HG03342 (cell line): Measurements from ENCODE around the gene ADPGK.
"Not testable (repeated sequence)": the region's sequence is repeated elsewhere in the genome, so short reads cannot be mapped to it uniquely, and the experiment has no call there.

Source experiments
- ATAC-seq: cut with Tn5 transposase; IDR thresholded peaks from one replicate; pipeline ENCODE4 v1.9.1; 2021; ENCODE audit warnings: mild to moderate bottlenecking, moderate library complexity; ENCODE audit not compliant: unreplicated experiment

Gene ADPGK

GRCh38 chr15:72783640-72784455 is at the start of gene ADPGK:
ADPGK (minus strand) TSS chr15:72783758; CDS start chr15:72783691, 67 bp downstream.
- ATAC-seq: peak; percentile 62

DNA sequence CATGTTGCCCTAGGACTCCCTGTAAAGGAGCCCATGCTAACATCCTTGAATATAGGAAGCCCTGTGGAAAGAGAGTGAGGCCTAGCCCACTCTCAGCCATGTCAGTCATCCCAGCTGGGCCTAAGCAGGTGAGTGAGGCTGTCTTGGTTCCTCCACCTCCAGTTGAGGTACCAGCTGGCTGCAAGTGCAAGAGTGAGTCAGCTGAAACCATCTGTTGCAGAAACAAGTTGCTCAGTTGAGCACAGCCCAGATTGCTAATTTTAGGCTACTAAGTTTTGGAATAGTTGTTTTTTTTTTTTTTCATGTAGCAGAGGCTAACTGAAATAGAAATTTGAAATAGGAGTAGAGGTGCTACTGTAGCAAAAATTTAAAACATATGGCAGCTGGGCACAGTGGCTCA is 43.7 kb upstream of the ADPGK start:
- ATAC-seq: no peak

DNA sequence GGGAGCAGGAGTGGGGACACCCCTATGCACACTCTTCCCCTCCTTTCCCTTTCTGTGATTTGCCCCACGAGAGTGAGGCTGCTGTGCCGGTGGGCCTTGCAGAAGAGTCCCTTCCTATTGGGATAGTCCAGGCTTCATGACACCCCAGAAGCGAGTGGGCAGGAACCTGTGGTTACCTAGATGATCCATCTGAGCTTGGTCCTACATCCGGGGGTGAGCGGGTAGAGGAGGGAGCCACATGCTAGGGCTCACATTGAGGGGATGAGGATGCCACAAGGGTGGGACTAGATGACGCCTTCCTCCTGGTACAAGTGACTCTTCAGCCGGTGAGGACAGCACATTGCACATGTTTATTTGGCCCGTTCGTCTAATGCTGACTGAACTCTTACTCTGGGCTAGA is 43.1 kb upstream of the ADPGK start:
- ATAC-seq: no peak

- ATAC-seq: no peak
Measured at GRCh38 chr15:72825829-72826228, 42.3 kb upstream of the ADPGK start.

GRCh38 chr15:72824781-72825180 is 41.2 kb upstream of the ADPGK start:
- ATAC-seq: no peak

DNA sequence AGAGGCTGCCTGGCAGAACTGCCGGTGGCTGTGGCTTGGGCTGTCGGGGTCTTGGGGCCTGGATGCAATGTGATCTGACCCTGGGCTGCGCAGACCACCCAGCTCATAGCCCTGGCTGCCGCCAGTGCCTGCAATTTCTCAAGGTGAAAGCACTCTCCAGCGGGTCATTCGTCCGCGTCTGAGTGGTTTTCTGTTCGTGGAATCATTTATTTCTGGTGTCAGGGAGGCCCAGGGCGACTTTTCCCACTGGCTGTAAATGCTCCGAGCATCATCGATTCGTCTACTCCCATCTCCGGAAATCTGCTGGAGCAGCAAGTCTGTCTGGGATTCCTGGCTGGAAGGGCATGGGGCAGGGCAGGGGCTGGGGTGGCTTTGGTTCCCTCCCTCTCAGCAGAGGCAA is 40.6 kb upstream of the ADPGK start:
- no peak for ATAC-seq

- no peak for ATAC-seq
Measured at GRCh38 chr15:72820278-72820677, 36.7 kb upstream of the ADPGK start.

DNA sequence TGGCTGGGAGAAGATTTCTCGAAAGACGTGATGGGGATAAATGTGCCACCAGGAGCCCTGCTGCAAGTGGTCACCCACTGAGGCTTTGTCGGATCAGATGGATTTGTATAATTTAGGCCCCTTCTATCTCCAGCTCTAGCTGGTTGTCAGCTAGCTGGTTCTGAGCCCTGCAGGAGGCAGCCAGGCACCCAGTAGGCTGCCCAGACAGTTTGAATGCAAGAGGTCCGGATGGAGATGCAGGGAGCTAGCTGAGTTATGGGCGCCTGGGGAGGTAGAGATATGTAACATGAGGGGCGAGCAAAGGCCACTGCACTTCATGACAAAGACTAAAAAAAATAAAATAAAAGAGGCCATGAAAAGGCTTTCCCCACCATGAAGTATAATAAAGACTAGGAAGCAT is 35.1 kb upstream of the ADPGK start:
- ATAC-seq: no peak

- ATAC-seq: no peak
Measured at GRCh38 chr15:72813345-72814004, 29.9 kb upstream of the ADPGK start.

- no peak for ATAC-seq
Measured at GRCh38 chr15:72809329-72809728, 25.8 kb upstream of the ADPGK start.

GRCh38 chr15:72807346-72807745 is 23.8 kb upstream of the ADPGK start:
- not testable (repeated sequence) for ATAC-seq

DNA sequence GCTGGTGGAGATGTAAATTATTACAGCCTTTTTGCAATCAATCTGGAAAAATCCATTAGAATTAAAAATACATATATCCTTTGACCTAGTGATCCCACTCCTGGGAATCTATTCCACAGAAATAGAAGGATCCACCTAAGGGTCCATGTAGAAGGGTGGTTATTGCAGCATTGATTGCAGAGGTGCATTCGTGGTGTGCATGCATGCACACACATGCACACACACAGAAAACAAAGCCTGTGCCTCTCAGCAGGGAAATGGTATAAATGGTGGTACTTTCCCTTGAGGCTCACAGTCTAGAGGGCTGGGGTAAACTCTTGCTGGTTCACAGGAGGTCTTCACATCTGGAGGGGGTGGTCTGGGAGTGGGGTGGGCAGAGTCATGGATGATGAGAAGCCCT is 19.4 kb upstream of the ADPGK start:
- no peak for ATAC-seq

GRCh38 chr15:72801590-72802325 is 18.2 kb upstream of the ADPGK start:
- ATAC-seq: no peak

- ATAC-seq: no peak
Measured at GRCh38 chr15:72800833-72801481, 17.4 kb upstream of the ADPGK start.

DNA sequence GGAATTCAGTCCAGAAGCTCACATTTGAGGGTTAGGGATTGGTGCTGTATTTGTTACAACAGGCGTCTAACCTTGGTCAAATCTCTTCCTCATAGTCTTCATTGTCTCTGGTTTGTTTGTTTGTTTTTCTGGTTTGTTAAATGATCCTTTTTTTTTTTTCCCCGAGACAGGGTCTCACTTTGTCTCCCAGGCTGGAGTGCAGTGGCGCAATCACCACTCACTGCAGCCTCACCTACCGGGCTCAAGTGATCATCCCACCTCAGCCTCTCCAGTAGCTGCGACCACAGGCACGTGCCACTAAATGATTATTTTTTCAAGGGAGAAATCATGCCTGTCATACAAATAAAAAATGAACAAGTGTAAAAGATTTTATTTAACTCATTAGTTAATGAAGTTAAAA is 14.3 kb upstream of the ADPGK start:
- no peak for ATAC-seq

DNA sequence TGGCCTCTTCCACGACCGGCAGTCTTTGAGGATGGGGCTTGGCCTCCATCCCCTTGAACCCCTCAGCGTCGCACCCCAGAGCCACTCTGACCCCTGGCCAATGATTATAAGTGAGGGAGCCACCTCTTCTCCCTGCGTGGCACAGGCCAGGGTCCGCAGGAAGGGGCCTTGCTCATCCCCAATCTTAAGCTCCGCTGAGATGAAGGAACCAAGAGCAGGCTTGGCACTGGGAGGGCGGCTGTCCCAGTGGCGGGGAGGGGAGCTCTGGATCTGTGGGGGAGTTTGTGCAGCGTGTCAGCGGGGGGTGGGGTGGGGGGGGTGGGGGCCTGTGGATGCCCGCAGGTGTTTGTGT is 13.8 kb upstream of the ADPGK start:
- ATAC-seq: no peak

- ATAC-seq: no peak
Measured at GRCh38 chr15:72796515-72797337, 13.2 kb upstream of the ADPGK start.

GRCh38 chr15:72796210-72796514 is 12.6 kb upstream of the ADPGK start:
- ATAC-seq: no peak

DNA sequence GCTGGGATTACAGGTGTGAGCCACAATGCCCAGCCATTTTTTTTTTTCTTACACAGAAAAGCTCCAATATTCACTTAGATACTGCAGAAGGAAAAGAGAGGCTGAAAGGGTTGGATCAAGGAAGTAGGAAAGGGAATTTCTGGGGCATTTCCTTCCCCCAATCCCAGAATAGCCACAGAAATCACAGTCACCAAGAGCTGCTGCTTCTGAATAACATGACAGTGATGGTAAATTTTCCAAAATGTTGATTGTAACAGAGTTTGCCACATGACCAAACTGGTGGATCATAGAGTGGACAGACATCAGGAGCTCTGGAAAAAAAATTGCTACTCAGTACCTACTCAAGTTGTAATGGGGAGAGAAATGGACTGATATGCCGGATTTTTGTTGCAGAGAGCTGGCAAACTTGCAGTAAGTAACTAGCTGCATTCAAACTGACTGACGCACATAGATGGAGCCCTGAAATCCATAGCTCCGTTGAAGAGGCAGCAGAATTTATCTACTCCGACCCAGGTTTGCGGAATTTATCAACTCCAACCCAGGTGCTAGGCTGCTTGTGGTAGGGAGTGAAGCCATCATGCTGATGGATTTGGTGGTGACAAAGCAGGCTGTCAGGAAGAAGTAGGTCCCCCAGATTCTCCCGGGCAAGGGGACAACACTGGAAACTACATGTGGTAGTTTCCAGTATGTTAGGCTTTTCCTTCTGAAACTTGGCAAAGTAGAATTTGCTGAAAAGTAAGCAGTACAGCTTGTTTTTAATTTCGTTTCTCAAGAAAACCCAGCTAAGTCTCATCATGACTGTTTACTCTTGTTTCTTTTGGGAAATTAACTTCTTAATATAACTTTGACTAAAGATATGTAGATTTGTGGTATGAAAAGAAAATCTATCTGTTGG is 10.5 kb upstream of the ADPGK start:
- no peak for ATAC-seq

DNA sequence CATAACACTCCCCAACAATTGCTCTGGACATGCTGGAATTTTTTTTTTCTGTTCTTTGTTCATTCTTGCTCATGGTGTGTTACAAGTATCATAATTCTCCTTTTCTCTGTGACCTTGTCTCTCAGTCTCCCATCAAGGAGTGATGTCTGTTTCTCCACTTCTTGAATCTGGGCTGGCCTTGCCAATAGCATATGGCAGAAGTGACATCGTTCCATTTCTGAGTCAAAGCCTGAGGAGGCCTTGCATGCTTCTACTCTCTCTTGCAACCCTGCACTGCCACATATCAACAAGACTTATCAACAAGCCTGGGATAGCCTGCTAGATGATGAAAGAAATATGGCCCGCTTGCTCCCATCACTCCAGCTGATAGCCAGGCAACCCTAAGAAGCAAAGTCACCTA is 8.9 kb upstream of the ADPGK start:
- no peak for ATAC-seq
